Measurements from ENCODE around the gene GNG12. TPM values are rescaled to one million over a fixed set of nuclear protein-coding genes. Genes with fewer than 3 reads are reported as not detected.

The GNG12 gene
- total and polyA plus RNA-seq, 2 donors (not counting 3 experiments of a cell fraction or from before 2014, with no cell fraction given) = 107 to 152 TPM

- dilution Hi-C loops (cut with MboI; ENCODE audit: extremely low pct_ligation_motif_present, low sequenced_read_pairs) (no loop called here), intact Hi-C loops (cut with micrococcal nuclease) (loop anchor here (2.0 to 10.0 kb wide), 3 partner anchors 39 to 457 kb away; no protein-coding TSS in a partner anchor)
- Histone ChIP-seq H3K9me3 (replicated peaks; ENCODE audit: control insufficient read depth, insufficient read depth, low read length) (no peaks in the 10 kb centered on the region), H3K4me1 (ENCODE audit: control insufficient read depth, extremely low read depth, insufficient read depth, low read length) (peaks cover 63% of the 10 kb centered on the region), H4K20me1 (replicated peaks; ENCODE audit: control insufficient read depth, extremely low read depth, insufficient read depth, low read length) (no peaks in the 10 kb centered on the region), H3K27ac (ENCODE audit: insufficient read depth, low read depth, low read length) (peak overlapping the region; percentile 2), H3K9ac (replicated peaks; ENCODE audit: extremely low read depth, insufficient read depth, low read length) (no peak overlapping the region), H3K9me1 (replicated peaks; ENCODE audit: control insufficient read depth, extremely low read depth, insufficient read depth, low read length) (no peaks in the 10 kb centered on the region), H2AFZ (ENCODE audit: low read depth, low read length) (no peak overlapping the region), H3K79me2 (ENCODE audit: control insufficient read depth, insufficient read depth, low read length) (peaks cover 26% of the 10 kb centered on the region), H3K36me3 (ENCODE audit: control insufficient read depth in 2 of 2, extremely low read depth in 1 of 2, insufficient read depth in 2 of 2, low read length in 2 of 2) (no peaks in the 10 kb centered on the region), H3K27me3 (ENCODE audit: control insufficient read depth in 2 of 2, insufficient read depth in 2 of 2, low read length in 2 of 2) (no peaks in the 10 kb centered on the region), H3K4me2 (ENCODE audit: insufficient read depth, low read length) (no peak overlapping the region), H3K4me3 (replicated peaks in 1 of 3; ENCODE audit: insufficient read depth in 1 of 3, low read depth in 1 of 3, low read length in 3 of 3) (no peak overlapping the region)
- TF ChIP-seq FOS (IDR thresholded peaks at IDR 0.05; ENCODE audit: borderline replicate concordance, insufficient read depth, low read length) (no peak), POLR2AphosphoS5 (IDR thresholded peaks at IDR 0.05; ENCODE audit: insufficient read depth, low read depth, low read length) (no peak), POLR2A (IDR thresholded peaks at IDR 0.05; ENCODE audit: low read depth, low read length) (no peak), GATA2 (IDR thresholded peaks at IDR 0.05; ENCODE audit: insufficient read depth, insufficient read length, low read depth, low read length) (no peak), MYC (IDR thresholded peaks at IDR 0.05; ENCODE audit: low read depth, low read length) (no peak), EZH2 (IDR thresholded peaks at IDR 0.05; ENCODE audit: borderline replicate concordance, low read depth, low read length, severe bottlenecking) (no peak), CTCF (IDR thresholded peaks at IDR 0.05; ENCODE audit: extremely low read depth in 1 of 2, insufficient read depth in 1 of 2, low read depth in 1 of 2, low read length in 2 of 2) (no peak), JUN (IDR thresholded peaks at IDR 0.05; ENCODE audit: borderline replicate concordance, insufficient read depth, insufficient read length, low read depth) (no peak), MAX (IDR thresholded peaks at IDR 0.05; ENCODE audit: insufficient read depth, insufficient read length) (no peak)
- ChIA-PET CTCF (interaction anchor here (1.4 to 3.1 kb wide), 2 partner anchors 39 to 186 kb away, joined by 3 to 19 read pairs; no protein-coding TSS in a partner anchor), POLR2A (interaction anchor here (0.9 to 1.4 kb wide), 2 partner anchors 30 to 35 kb away, joined by 3 read pairs; no protein-coding TSS in a partner anchor)
- BruUV-seq (replicated peaks) = no TSS peak
- FAIRE-seq (no peak), DNase-seq (ENCODE audit: low read depth, low spot score) (no peak)
Observed at GRCh38 chr1:67721650-67722291, 111.5 kb downstream of the GNG12 start.
